Mesendoderm (in vitro differentiated cells): ENCODE data around the gene LGR4.

Experiments
- DNase-seq: peaks from one replicate; pipeline ENCODE4 v3.0.0; 2013
- H2AK5ac ChIP-seq: 2 replicates; pipeline ENCODE4 v1.6.1; 2013; ENCODE audit warnings: low read length, inconsistent platforms
- H2BK120ac ChIP-seq: 2 replicates; pipeline ENCODE4 v1.6.1; 2013; ENCODE audit warnings: low read depth, mild to moderate bottlenecking, low read length, moderate library complexity, mixed read lengths
- H2BK15ac ChIP-seq: replicated peaks from 2 replicates; pipeline ENCODE4 v1.6.1; 2013; ENCODE audit warnings: low read depth, mild to moderate bottlenecking, moderate library complexity
- H2BK5ac ChIP-seq: 2 replicates; pipeline ENCODE4 v1.6.1; 2013; ENCODE audit warnings: low read length, inconsistent platforms
- H3K18ac ChIP-seq: 2 replicates; pipeline ENCODE4 v1.6.1; 2013; ENCODE audit warnings: mild to moderate bottlenecking, low read length, mixed read lengths
- H3K23ac ChIP-seq: one replicate; pipeline ENCODE4 v1.6.1; 2013; ENCODE audit warnings: low read length
- H3K27ac ChIP-seq: 2 replicates; pipeline ENCODE4 v1.5.1; 2013; ENCODE audit warnings: low read depth, mild to moderate bottlenecking, inconsistent platforms, low read length, moderate library complexity
- H3K27me3 ChIP-seq: 2 replicates; pipeline ENCODE4 v1.6.1; 2013; ENCODE audit warnings: low read length, control low read depth, mild to moderate bottlenecking, inconsistent platforms; ENCODE audit not compliant: insufficient read depth, poor library complexity
- H3K36me3 ChIP-seq: 2 replicates; pipeline ENCODE4 v1.6.1; 2013; ENCODE audit warnings: low read length, inconsistent platforms; ENCODE audit not compliant: control insufficient read depth, insufficient read depth
- H3K4ac ChIP-seq: one replicate; pipeline ENCODE4 v1.6.1; 2013; ENCODE audit warnings: low read depth, mild to moderate bottlenecking, low read length, moderate library complexity
- H3K4me1 ChIP-seq: 2 replicates; pipeline ENCODE4 v1.6.1; 2013; ENCODE audit warnings: low read depth, low read length, inconsistent platforms; ENCODE audit not compliant: control insufficient read depth
- H3K4me2 ChIP-seq: 2 replicates; pipeline ENCODE4 v1.6.1; 2013; ENCODE audit warnings: low read length
- H3K4me3 ChIP-seq: 2 replicates; pipeline ENCODE4 v1.5.1; 2013; ENCODE audit warnings: mild to moderate bottlenecking, low read length
- H3K56ac ChIP-seq: one replicate; pipeline ENCODE4 v1.6.1; 2013; ENCODE audit warnings: low read length
- H3K79me1 ChIP-seq: 2 replicates; pipeline ENCODE4 v1.6.1; 2013; ENCODE audit warnings: low read length, inconsistent platforms
- H3K79me2 ChIP-seq: 2 replicates; pipeline ENCODE4 v1.6.1; 2013; ENCODE audit warnings: mild to moderate bottlenecking, low read length; ENCODE audit not compliant: control insufficient read depth, insufficient read depth
- H3K9ac ChIP-seq: 2 replicates; pipeline ENCODE4 v1.6.1; 2013; ENCODE audit warnings: low read length, inconsistent platforms
- H4K5ac ChIP-seq: one replicate; pipeline ENCODE4 v1.6.1; 2013; ENCODE audit warnings: low read length
- H4K8ac ChIP-seq: one replicate; pipeline ENCODE4 v1.6.1; 2013; ENCODE audit warnings: low read depth, mild to moderate bottlenecking, control low read depth, low read length, moderate library complexity
- WGBS: extraction: QIAGEN DNeasy Blood & Tissue Kit; methylation state at CpG from one replicate; pipeline ENCODE4 v1.1.7; 2013; ENCODE audit warnings: low lambda C conversion rate, missing lambda C conversion rate; ENCODE audit not compliant: insufficient coverage; ENCODE audit errors: extremely low coverage; 5-methylcytosine and 5-hydroxymethylcytosine counted together

Gene LGR4

DNA sequence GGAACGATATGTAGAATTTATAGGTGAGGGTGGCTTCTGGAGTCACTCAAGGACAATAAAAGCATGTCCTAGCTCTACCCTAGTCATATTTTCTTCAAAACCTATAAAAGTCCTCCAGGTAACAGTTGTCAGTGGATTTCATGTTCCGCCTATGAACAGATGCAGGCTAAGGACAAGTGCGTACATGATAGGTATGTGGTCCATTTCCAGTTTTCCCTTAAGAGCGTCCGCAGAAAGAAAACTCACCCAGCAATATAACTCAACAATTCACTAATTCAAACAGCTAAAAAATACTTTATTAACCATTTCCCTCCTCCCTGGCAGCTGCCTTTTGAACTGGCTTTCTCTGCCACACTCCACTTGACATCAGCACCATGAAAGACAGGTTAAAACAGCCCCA, 59.4 kb downstream of the LGR4 start:
- H3K27me3 ChIP-seq = no peaks in the 10 kb centered on the region

DNA sequence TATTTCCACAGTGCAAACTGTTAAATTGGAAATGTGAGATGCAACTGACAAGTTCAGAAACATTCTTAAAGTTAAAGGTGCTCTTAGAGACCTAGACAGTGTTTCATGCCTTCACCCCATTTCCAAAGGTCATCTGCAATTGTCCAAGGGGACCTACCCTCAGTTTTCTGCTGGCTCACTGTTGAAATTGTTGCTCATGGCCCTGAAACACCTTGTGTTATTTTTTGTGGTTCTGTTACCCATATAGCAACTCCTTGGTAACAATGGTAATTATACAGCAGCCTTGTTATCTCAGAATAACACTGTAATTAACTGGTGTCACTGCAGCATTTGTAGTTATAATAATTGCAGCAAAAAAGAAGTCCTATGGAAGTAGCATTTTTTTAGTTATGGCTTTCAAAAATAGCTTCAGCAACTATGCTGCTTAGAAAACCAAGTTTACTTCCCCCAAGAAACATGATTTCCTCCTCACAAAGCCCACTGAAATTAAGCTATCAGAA, 60.3 kb downstream of the LGR4 start:
- no peak overlapping the region for H3K23ac ChIP-seq
- H3K4ac ChIP-seq = no peak overlapping the region
- DNase-seq = no peak
- no peak overlapping the region for H2BK15ac ChIP-seq
- H2AK5ac ChIP-seq = no peak overlapping the region
- H2BK120ac ChIP-seq = peak overlapping the region; percentile 38
- no peaks in the 10 kb centered on the region for H3K27me3 ChIP-seq
- H3K9ac ChIP-seq = no peak overlapping the region
- no peaks in the 10 kb centered on the region for H3K36me3 ChIP-seq
- no peak overlapping the region for H4K5ac ChIP-seq
- no peak overlapping the region for H3K4me2 ChIP-seq
- H3K27ac ChIP-seq = no peak overlapping the region
- no peak overlapping the region for H2BK5ac ChIP-seq
- no peak overlapping the region for H3K4me3 ChIP-seq
- no peak overlapping the region for H3K18ac ChIP-seq
- H3K79me1 ChIP-seq = peaks cover 8% of the 10 kb centered on the region
- H3K4me1 ChIP-seq = peaks cover 4% of the 10 kb centered on the region
- H3K56ac ChIP-seq = no peak overlapping the region
- no peak overlapping the region for H4K8ac ChIP-seq
- peaks cover 9% of the 10 kb centered on the region for H3K79me2 ChIP-seq

More for the DNA sequence above, 59.4 kb downstream of the LGR4 start:
- H3K4me3 ChIP-seq = no peak overlapping the region
- no peak overlapping the region for H2BK15ac ChIP-seq
- no peak overlapping the region for H2BK120ac ChIP-seq
- H3K4me1 ChIP-seq = peaks cover 6% of the 10 kb centered on the region
- peaks cover 10% of the 10 kb centered on the region for H3K79me2 ChIP-seq
- H3K18ac ChIP-seq = no peak overlapping the region
- no peak overlapping the region for H3K27ac ChIP-seq
- H2AK5ac ChIP-seq = no peak overlapping the region
- H4K5ac ChIP-seq = no peak overlapping the region
- no peak for DNase-seq
- no peak overlapping the region for H3K4me2 ChIP-seq
- no peaks in the 10 kb centered on the region for H3K36me3 ChIP-seq
- WGBS = 100% methylated on average over 2 of the region's 5 CpGs
- H2BK5ac ChIP-seq = no peak overlapping the region
- no peak overlapping the region for H4K8ac ChIP-seq
- no peak overlapping the region for H3K23ac ChIP-seq
- H3K4ac ChIP-seq = no peak overlapping the region
- H3K56ac ChIP-seq = no peak overlapping the region
- H3K9ac ChIP-seq = no peak overlapping the region
- peaks cover 9% of the 10 kb centered on the region for H3K79me1 ChIP-seq

DNA sequence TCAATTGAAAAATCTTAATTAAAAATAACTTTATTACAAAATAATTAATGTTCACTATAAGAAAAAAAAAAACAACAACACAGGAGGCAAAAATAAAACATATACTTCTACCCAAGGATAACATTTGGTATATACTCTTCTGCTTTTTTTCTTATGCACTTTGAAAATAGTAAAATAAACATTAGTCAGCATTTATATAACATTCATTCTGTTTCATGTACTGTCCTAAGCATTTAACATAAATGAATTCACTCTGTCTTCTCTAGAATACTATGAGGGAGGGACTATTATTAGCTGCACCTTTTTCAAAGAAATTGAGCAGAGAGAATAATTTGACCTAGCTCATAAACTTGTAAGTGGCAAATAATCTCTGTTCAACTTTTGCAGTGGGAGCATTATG, 61.3 kb downstream of the LGR4 start:
- Histone ChIP-seq H3K18ac (no peak overlapping the region), H3K4ac (no peak overlapping the region), H3K4me1 (peaks cover 3% of the 10 kb centered on the region), H3K4me2 (no peak overlapping the region), H4K8ac (no peak overlapping the region), H2BK15ac (no peak overlapping the region), H3K27me3 (no peaks in the 10 kb centered on the region), H3K36me3 (no peaks in the 10 kb centered on the region), H2BK5ac (no peak overlapping the region), H3K56ac (no peak overlapping the region), H3K79me2 (peaks cover 8% of the 10 kb centered on the region), H3K23ac (no peak overlapping the region), H3K27ac (no peak overlapping the region), H3K9ac (no peak overlapping the region), H4K5ac (no peak overlapping the region), H3K79me1 (peaks cover 9% of the 10 kb centered on the region), H3K4me3 (no peak overlapping the region), H2BK120ac (no peak overlapping the region), H2AK5ac (no peak overlapping the region)
- DNase-seq = no peak

DNA sequence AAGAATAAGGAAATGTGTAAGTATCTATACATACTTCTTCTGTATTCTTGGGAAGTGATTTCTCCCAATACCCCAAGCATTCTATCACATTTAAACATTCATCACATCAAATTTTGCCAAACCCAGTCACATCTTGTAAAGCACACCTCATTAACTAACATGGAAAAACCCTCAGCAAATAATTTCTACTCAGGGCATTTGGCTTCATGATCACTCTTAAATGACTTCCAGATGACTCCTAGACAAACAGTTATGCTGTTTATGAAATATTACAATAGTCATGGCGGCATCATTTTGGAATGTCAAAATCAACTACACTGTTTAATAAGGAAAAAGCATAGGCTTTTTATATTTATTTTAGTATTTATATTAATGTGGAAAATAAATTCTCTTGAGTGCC, 62.3 kb downstream of the LGR4 start:
- Histone ChIP-seq H3K4me3 (no peak overlapping the region), H2BK15ac (no peak overlapping the region), H3K27me3 (no peaks in the 10 kb centered on the region), H3K4me1 (no peaks in the 10 kb centered on the region), H3K36me3 (no peaks in the 10 kb centered on the region), H3K18ac (no peak overlapping the region), H3K4ac (no peak overlapping the region), H3K79me1 (peaks cover 6% of the 10 kb centered on the region), H2BK5ac (no peak overlapping the region), H3K4me2 (no peak overlapping the region), H3K27ac (no peak overlapping the region), H3K23ac (no peak overlapping the region), H3K79me2 (peaks cover 4% of the 10 kb centered on the region), H3K9ac (no peak overlapping the region), H2BK120ac (no peak overlapping the region), H4K8ac (no peak overlapping the region), H4K5ac (no peak overlapping the region), H2AK5ac (no peak overlapping the region), H3K56ac (no peak overlapping the region)
- no CpG with 5 or more reads among the region's 1 CpG for WGBS
- no peak for DNase-seq

DNA sequence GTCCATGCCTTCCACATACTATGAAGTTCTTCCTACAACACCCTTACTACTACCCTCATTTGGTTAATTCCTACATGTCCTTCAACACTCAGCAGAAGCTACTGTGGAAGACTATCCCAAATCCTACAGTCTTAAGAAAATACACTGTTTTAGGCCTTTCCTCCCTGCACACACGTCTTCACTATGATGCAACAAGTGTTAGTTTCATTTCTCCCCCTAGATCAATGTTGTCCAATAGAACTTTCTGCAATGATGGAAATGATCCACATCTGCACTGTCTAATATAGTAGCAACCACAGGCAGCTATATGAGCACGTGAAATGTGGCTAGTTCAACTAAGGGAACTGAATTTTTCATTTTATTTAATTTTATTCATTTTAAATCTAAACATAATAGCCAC, 62.8 kb downstream of the LGR4 start:
- H3K36me3 ChIP-seq = no peaks in the 10 kb centered on the region
- no peak overlapping the region for H3K27ac ChIP-seq
- H3K23ac ChIP-seq = no peak overlapping the region
- no peak overlapping the region for H4K5ac ChIP-seq
- no peak overlapping the region for H2BK5ac ChIP-seq
- H3K4me1 ChIP-seq = no peaks in the 10 kb centered on the region
- H3K4me3 ChIP-seq = no peak overlapping the region
- no peak overlapping the region for H4K8ac ChIP-seq
- H3K9ac ChIP-seq = no peak overlapping the region
- peaks cover 6% of the 10 kb centered on the region for H3K79me1 ChIP-seq
- no peaks in the 10 kb centered on the region for H3K27me3 ChIP-seq
- peaks cover 4% of the 10 kb centered on the region for H3K79me2 ChIP-seq
- no peak overlapping the region for H3K56ac ChIP-seq
- H3K4ac ChIP-seq = no peak overlapping the region
- no peak overlapping the region for H2BK15ac ChIP-seq
- no peak overlapping the region for H2BK120ac ChIP-seq
- DNase-seq = no peak
- no peak overlapping the region for H3K4me2 ChIP-seq
- no peak overlapping the region for H3K18ac ChIP-seq
- WGBS = no CpG with 5 or more reads among the region's 2 CpGs
- H2AK5ac ChIP-seq = no peak overlapping the region

DNA sequence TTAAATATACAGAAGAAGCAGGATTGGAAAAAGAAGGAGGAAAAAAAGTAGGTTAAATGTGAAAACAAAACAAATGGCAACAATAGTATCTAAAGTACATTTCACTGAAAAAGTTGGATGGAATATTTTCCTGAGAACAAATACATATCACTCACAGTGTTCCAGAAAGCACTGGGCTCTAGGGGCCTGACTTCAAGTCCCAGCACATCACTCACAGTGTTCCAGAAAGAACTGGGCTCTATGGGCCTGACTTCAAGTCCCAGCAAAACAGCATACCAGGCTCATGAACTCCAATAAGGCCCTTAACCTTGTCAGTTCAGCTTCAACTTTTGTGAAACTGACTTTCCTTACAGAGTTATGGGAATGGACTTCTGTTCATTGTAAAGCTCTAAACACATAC, 63.5 kb downstream of the LGR4 start:
- H3K27ac ChIP-seq = no peak overlapping the region
- no peak overlapping the region for H2AK5ac ChIP-seq
- no peak for DNase-seq
- H3K79me2 ChIP-seq = peaks cover 4% of the 10 kb centered on the region
- H2BK15ac ChIP-seq = no peak overlapping the region
- no peak overlapping the region for H2BK120ac ChIP-seq
- H3K27me3 ChIP-seq = no peaks in the 10 kb centered on the region
- no peak overlapping the region for H3K4me2 ChIP-seq
- H3K9ac ChIP-seq = no peak overlapping the region
- no peak overlapping the region for H3K56ac ChIP-seq
- H3K4ac ChIP-seq = no peak overlapping the region
- peaks cover 6% of the 10 kb centered on the region for H3K79me1 ChIP-seq
- no peak overlapping the region for H4K5ac ChIP-seq
- no peak overlapping the region for H3K18ac ChIP-seq
- H4K8ac ChIP-seq = no peak overlapping the region
- no peak overlapping the region for H2BK5ac ChIP-seq
- no peak overlapping the region for H3K4me3 ChIP-seq
- H3K23ac ChIP-seq = no peak overlapping the region
- no peaks in the 10 kb centered on the region for H3K4me1 ChIP-seq
- H3K36me3 ChIP-seq = no peaks in the 10 kb centered on the region
